ENCODE measurements around the gene RNF215. TPM values are rescaled to one million over a fixed set of nuclear protein-coding genes. Genes with fewer than 3 reads are reported as not detected.

Gene RNF215
- total and polyA plus RNA-seq, 2 of the 13 experiments (the other 11 are each of a cell fraction or from before 2014, with no cell fraction given), result 5.3 to 6.1 TPM

- TF ChIP-seq ERF (CRISPR knock-in tag; IDR thresholded peaks at IDR 0.05) (peak; percentile 70; the same call in 1 of the 2 replicates), SMARCE1 (IDR thresholded peaks at IDR 0.05; ENCODE audit: borderline replicate concordance) (no peak), HOXA5 (CRISPR knock-in tag; IDR thresholded peaks at IDR 0.05) (peak; percentile 52; the same call in 1 of the 2 replicates), NFYC (CRISPR knock-in tag; IDR thresholded peaks at IDR 0.05) (peak; percentile 91), ATF1 (CRISPR knock-in tag; IDR thresholded peaks at IDR 0.05) (peak; percentile 86), ZNF879 (CRISPR knock-in tag; IDR thresholded peaks at IDR 0.05) (peak; percentile 76; the same call in 1 of the 2 replicates), MBNL3 (CRISPR knock-in tag; conservative IDR thresholded peaks at IDR 0.05) (no peak), YEATS4 (CRISPR knock-in tag; IDR thresholded peaks at IDR 0.05; ENCODE audit: borderline replicate concordance) (peak; percentile 90), IRF9 (CRISPR knock-in tag; IDR thresholded peaks at IDR 0.05; ENCODE audit: borderline replicate concordance) (0 out of 2 replicates have a peak, but pooled peaks have one; percentile 53), ARNTL (CRISPR knock-in tag; IDR thresholded peaks at IDR 0.05) (peak; percentile 54; the same call in 1 of the 2 replicates), MLX (CRISPR knock-in tag; IDR thresholded peaks at IDR 0.05) (peak; percentile 81), MEIS1 (CRISPR knock-in tag; IDR thresholded peaks at IDR 0.05; ENCODE audit: borderline replicate concordance) (no peak; the same call in 1 of the 2 replicates), ELF3 (CRISPR knock-in tag; IDR thresholded peaks at IDR 0.05) (peak; percentile 68), MXD4 (CRISPR knock-in tag; IDR thresholded peaks at IDR 0.05) (peak; percentile 84; the same call in 1 of the 2 replicates), TBX3 (IDR thresholded peaks at IDR 0.05; ENCODE audit: borderline replicate concordance) (peak; percentile 57; the same call in 1 of the 2 replicates), ZNF800 (CRISPR knock-in tag; IDR thresholded peaks at IDR 0.05) (0 out of 2 replicates have a peak, but pooled peaks have one; percentile 31), ZNF557 (CRISPR knock-in tag; IDR thresholded peaks at IDR 0.05) (no peak), ATF2 (CRISPR knock-in tag; IDR thresholded peaks at IDR 0.05) (peak; percentile 68; the same call in 1 of the 2 replicates), ZNF740 (CRISPR knock-in tag; IDR thresholded peaks at IDR 0.05) (no peak), BATF2 (CRISPR knock-in tag; IDR thresholded peaks at IDR 0.05) (0 out of 2 replicates have a peak, but pooled peaks have one; percentile 11), KMT2A (CRISPR knock-in tag; IDR thresholded peaks at IDR 0.05) (peak; percentile 89), HOMEZ (CRISPR knock-in tag; IDR thresholded peaks at IDR 0.05; ENCODE audit: low read depth) (peak; percentile 41; the same call in 1 of the 2 replicates), PCBP2 (optimal IDR thresholded peaks at IDR 0.05; ENCODE audit: low read depth, low read length, poor library complexity, severe bottlenecking) (no peak)
These were observed 36.8 kb upstream of the RNF215 start (continued) for GRCh38 chr22:30423959-30424533.
